Measurements from ENCODE around the gene CEMIP2.

CEMIP2 gene

GRCh38 chr9:71763832-71764231 is 4.5 kb downstream of the CEMIP2 start:
- no peak for TF ChIP-seq CTCF (IDR thresholded peaks at IDR 0.05)

DNA sequence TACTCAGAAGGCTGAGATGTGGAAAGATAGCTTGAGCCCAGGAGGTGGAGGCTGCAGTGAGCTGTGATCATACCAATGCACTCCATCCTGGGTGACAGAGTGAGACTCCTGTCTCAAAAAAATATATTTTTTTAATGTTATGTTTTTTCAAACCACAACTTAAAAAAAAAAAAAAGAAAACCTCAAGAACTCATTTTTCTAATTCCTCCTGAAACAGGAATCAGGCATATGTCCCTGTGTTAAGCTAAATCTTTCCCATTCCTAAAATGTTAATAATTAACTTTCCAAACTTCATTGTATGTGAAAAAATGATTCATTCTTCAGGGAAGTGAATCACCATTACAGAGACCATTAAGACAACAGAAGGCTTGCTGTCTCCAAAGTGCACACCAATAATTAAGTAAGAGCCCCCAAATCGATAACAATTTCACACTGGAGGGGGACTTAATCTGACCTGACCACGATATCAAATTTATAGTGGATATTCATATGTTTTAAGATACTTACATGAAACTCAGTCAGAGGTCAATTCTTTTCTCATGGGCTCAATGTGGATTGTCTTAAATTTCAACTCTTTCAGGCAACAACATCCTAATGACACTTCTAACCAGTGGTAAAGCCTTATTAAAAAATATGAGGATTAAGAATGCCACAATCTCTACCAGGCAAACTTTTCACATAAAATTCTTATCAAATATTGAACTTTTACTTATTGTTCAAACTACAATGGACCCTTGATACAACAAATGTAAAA is 5.2 kb downstream of the CEMIP2 start:
- no peak for TF ChIP-seq CTCF (IDR thresholded peaks at IDR 0.05)

DNA sequence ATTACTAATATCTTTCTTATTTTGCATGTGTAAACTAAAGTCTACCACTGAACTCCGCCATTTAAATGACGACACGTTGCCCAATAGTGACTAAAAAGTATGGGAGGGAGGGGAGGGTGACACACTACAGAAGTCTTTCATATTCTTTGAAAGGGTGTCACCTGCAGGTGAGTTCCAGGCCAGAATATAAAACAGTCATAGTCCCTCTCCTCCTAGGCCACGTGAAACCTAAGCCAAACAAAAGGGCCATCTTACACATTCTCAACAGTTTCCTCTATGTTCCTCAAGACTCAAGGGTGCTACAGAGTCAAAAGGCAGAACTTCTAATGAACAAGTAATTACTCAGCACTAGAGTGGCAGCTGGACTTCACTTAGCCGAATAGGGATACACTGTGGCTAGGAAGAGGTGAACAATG is 6.4 kb downstream of the CEMIP2 start:
- no peak for TF ChIP-seq CTCF (IDR thresholded peaks at IDR 0.05)

DNA sequence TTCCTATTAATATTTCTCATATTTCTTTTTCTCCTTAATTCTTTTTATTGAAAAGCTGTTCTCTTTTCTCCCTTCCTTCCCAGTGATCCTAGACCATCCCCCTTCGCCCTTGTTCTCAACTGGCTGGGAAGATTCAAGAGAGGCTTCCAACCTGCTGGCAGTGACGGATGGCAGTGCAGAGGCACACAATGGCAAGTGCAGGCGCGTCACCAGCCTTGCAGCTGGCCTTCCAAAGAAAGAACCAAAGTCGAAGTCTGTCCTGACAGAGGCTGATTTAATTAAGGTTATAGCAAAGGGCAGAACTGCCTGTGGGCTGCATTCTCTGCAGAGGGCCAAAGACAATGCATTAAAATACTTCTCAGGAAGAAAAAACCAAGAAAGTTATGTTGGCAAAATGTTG is 7.4 kb downstream of the CEMIP2 start:
- no peak for TF ChIP-seq CTCF (IDR thresholded peaks at IDR 0.05)

DNA sequence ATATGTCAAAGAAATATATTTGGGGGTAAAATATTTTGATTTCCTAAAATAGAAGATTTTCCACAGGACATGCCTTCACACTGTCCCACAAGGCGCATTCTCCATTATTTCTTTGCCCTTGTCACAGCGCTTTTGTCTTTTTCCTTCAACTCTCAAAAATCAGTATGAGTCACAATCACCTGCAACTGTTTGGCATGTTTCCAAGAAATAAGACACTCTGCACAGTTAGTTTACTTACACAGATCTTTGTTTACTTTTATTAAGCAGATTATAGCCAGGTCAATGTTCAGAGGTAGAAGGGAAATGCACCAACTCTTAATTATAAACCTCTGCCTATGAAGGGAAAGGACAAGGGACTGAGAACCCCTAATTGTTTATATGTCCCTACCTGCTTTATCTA is 9.5 kb downstream of the CEMIP2 start:
- no peak for TF ChIP-seq CTCF (IDR thresholded peaks at IDR 0.05)

DNA sequence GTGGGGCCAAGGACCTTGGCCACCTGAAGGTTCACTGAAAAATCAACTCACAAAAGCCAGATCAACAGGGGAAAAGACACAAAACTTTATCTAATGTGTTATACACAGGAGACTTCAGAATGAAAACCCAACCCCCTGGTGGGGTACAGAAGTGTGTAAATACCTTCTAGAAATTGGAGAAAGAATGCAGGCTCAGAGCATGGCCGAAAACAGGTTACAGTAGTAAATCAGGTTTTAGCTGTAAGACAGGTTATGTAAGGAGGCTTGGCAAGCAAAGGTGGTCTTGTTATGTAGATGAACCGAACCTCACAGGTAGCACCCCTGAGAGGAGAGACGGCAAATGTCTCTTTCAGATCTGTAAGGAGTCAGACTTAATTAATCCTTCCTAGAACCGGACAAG is 10.0 kb downstream of the CEMIP2 start:
- no peak for TF ChIP-seq CTCF (IDR thresholded peaks at IDR 0.05)

GRCh38 chr9:71756753-71757152 is 11.6 kb downstream of the CEMIP2 start:
- no peak for TF ChIP-seq CTCF (IDR thresholded peaks at IDR 0.05)

DNA sequence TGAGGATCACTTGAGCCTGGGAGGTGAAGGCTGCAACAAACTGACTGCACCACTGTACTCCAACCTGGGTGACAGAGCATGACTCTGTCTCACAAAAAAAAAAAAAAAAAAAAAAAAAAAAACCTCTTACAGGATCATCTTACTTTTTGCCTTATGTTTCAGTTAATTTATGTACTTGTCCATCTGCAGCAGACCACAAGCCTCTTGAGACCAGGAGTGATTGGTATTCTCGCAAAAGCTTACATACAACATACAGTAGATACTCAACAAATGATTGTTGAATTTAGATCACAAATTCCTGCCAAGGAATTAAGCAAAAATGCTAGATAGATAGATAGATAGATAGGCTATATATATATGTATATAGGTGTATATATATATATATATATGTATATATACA is 12.4 kb downstream of the CEMIP2 start:
- no peak for TF ChIP-seq CTCF (IDR thresholded peaks at IDR 0.05)
